ENCODE measurements around the gene NDFIP1.

GRCh38 chr5:142104491-142104890 is 4.1 kb upstream of the NDFIP1 start:
- no peak for TF ChIP-seq SP1 (IDR thresholded peaks at IDR 0.05; ENCODE audit: low read depth, low read length)
- no peak for TF ChIP-seq ASH2L (IDR thresholded peaks at IDR 0.05; ENCODE audit: low read length)
- TF ChIP-seq POLR2AphosphoS5 (IDR thresholded peaks at IDR 0.05; ENCODE audit: low read depth, low read length), result no peak
- no peak for TF ChIP-seq GABPA (IDR thresholded peaks at IDR 0.05; ENCODE audit: borderline replicate concordance, insufficient read depth, low read length)
- TF ChIP-seq POLR2A (IDR thresholded peaks at IDR 0.05; ENCODE audit: control extremely low read depth in 1 of 2, low read depth in 2 of 2, low read length in 2 of 2), result no peak
- TF ChIP-seq, protein P1, sequence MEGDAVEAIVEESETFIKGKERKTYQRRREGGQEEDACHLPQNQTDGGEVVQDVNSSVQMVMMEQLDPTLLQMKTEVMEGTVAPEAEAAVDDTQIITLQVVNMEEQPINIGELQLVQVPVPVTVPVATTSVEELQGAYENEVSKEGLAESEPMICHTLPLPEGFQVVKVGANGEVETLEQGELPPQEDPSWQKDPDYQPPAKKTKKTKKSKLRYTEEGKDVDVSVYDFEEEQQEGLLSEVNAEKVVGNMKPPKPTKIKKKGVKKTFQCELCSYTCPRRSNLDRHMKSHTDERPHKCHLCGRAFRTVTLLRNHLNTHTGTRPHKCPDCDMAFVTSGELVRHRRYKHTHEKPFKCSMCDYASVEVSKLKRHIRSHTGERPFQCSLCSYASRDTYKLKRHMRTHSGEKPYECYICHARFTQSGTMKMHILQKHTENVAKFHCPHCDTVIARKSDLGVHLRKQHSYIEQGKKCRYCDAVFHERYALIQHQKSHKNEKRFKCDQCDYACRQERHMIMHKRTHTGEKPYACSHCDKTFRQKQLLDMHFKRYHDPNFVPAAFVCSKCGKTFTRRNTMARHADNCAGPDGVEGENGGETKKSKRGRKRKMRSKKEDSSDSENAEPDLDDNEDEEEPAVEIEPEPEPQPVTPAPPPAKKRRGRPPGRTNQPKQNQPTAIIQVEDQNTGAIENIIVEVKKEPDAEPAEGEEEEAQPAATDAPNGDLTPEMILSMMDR (IDR thresholded peaks at IDR 0.05; ENCODE audit: control extremely low read depth in 1 of 3, insufficient read depth in 1 of 3, low read depth in 1 of 3, low read length in 3 of 3), result no peak
- TF ChIP-seq POU5F1 (IDR thresholded peaks at IDR 0.05; ENCODE audit: low read depth, low read length), result no peak
- no peak for TF ChIP-seq EZH2 (IDR thresholded peaks at IDR 0.05; ENCODE audit: low read depth, low read length, severe bottlenecking)
- TF ChIP-seq JUND (IDR thresholded peaks at IDR 0.05; ENCODE audit: low read length), result no peak
